Transverse colon (tissue), 4 donors: ENCODE measurements around the gene CNN1. TPM values are rescaled to one million over a fixed set of nuclear protein-coding genes. Genes with fewer than 3 reads are reported as not detected.

ENCODE experiments used
- DNase-seq: peaks from one replicate; pipeline ENCODE4 v3.0.0-alpha.2; 2019
- H3K27ac ChIP-seq, 4 donors: fragments of 200-600 bp; sonication (generic); 2 replicates each; pipeline ENCODE4 v1.5.1; 2016 to 2018; ENCODE audit warnings: inconsistent platforms in 4 of 4
- H3K27me3 ChIP-seq: fragments of 200-600 bp; sonication (generic); 2 replicates; pipeline ENCODE4 v1.5.1; 2017; ENCODE audit warnings: inconsistent platforms
- H3K36me3 ChIP-seq, 4 donors: fragments of 200-600 bp; sonication (generic); 2 replicates each; pipeline ENCODE4 v1.5.1; 2017 to 2019; ENCODE audit warnings: inconsistent platforms in 4 of 4
- H3K4me1 ChIP-seq, 4 donors: fragments of 200-600 bp; sonication (generic); 2 replicates each; pipeline ENCODE4 v1.5.1; 2017 to 2020; ENCODE audit warnings: inconsistent platforms in 4 of 4
- H3K4me3 ChIP-seq, 4 donors: fragments of 200-600 bp; sonication (generic); 1 replicate in 1 of 4; 2 replicates in 3 of 4; pipeline versions ENCODE4 v1.5.1 to v1.6.1; 2017 to 2019; ENCODE audit warnings: inconsistent platforms in 4 of 4
- H3K9me3 ChIP-seq, 2 donors: fragments of 200-600 bp; sonication (generic); 2 replicates each; pipeline ENCODE4 v1.5.1; 2017 to 2019; ENCODE audit warnings: inconsistent platforms in 2 of 2
- CTCF ChIP-seq, 5 experiments: fragments of 200-600 bp in 3 of 5; fragments of 450-650 bp in 2 of 5; sonication (generic) in 3 of 5; IDR thresholded peaks; 1 replicate in 2 of 5; 2 replicates in 3 of 5; pipeline ENCODE4 v1.5.1; 2016 to 2017; ENCODE audit warnings: antibody characterized with exemption in 5 of 5, inconsistent platforms in 3 of 5, mild to moderate bottlenecking in 2 of 5, moderate library complexity in 1 of 5
- EP300 ChIP-seq: sonication (generic); formaldehyde crosslinking; IDR thresholded peaks from one replicate; pipeline ENCODE4 v1.6.1; 2017; ENCODE audit warnings: antibody characterized with exemption, low read depth
- POLR2A ChIP-seq: fragments of 450-650 bp; IDR thresholded peaks from one replicate; pipeline ENCODE4 v1.6.1; 2016; ENCODE audit warnings: antibody characterized with exemption, mild to moderate bottlenecking, moderate library complexity
- POLR2AphosphoS5 ChIP-seq, 3 donors: sonication (generic); formaldehyde crosslinking; IDR thresholded peaks; one replicate each; pipeline ENCODE4 v1.6.1; 2016; ENCODE audit warnings: antibody characterized with exemption in 3 of 3
- WGBS, 2 donors: methylation state at CpG; one replicate each; pipeline ENCODE4 v1.1.5; 2018; ENCODE audit warnings: low coverage in 1 of 2; 5-methylcytosine and 5-hydroxymethylcytosine counted together
- in situ Hi-C, 4 donors: fragments of 200-750 bp; cut with MboI; loops; one replicate each; pipeline versions ENCODE4 v1.15.0 to v1.15.1; 2017; ENCODE audit warnings: low sequenced_read_pairs in 3 of 4, low pct_ligation_motif_present in 1 of 4, low pct_unique_long_range_greater_than_20kb in 1 of 4
- intact Hi-C: fragments of 100-400 bp; cut with DNase I; formaldehyde crosslinking; loops from one replicate; pipeline ENCODE4 v1.15.1; 2023; ENCODE audit warnings: low total_unique reads
- total RNA-seq, 4 donors: library from RNA; depleted of rRNA; stranded (reverse); fragments of >200 nt; gene quantifications; one replicate each; pipeline ENCODE4 v1.1.0, GENCODE V29; 2016

CNN1 gene
- total RNA-seq, 4 donors from 2014 or later: 198 to 1,121 (median 486) TPM

DNA sequence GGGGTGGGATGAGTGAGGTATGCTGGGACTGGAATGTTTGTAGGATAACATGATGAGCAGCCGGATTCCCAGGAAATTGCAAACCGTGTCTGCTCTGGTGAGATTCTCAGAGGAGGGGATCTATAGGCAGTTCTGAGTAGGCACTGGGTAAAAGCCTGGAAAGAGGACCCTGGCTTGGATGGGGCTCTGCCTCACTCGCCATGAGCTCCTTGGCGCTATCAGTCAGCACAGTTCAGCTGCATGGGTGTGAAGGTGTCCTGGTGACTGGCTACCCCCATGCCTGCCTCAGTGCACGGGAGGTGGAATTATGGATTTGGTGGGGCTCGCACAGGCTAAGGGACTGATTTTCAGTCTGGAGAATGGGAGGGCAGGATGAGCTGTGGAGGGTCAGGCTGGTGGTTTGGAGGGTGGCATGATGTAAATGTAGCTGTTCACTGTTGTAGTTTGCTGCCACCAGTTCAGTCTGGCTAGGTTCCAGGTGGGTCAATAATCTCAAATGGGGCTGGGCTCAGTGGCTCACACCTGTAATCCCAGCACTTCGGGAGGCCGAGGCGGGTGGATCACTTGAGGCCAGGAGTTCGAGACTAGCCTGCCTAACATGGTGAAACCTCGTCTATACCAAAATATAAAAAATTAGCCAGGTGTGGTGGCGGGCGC, 49.5 kb downstream of the CNN1 start:
- Histone ChIP-seq H3K27ac (no peak overlapping the region), H3K36me3 (no peaks in the 10 kb centered on the region), H3K27me3 (no peaks in the 10 kb centered on the region), H3K9me3 (no peaks in the 10 kb centered on the region), H3K4me1 (peaks cover 0 to 6% (median 2%) of the 10 kb centered on the region in 4 donors), H3K4me3 (no peak overlapping the region)
- in situ Hi-C loops: no loop called here
- intact Hi-C loops: no loop called here
- no peak for DNase-seq
- WGBS, 2 donors: 20 to 53% methylated on average over 1 to 13 of the region's 13 CpGs
- TF ChIP-seq POLR2AphosphoS5 (IDR thresholded peaks at IDR 0.05): no peak
- TF ChIP-seq CTCF (IDR thresholded peaks at IDR 0.05): peak in 1 of 5 experiments; percentile 5

GRCh38 chr19:11594084-11594483, 55.4 kb downstream of the CNN1 start:
- in situ Hi-C loops (no loop called here), intact Hi-C loops (no loop called here)
- DNase-seq: no peak

GRCh38 chr19:11596156-11596555, 57.5 kb downstream of the CNN1 start:
- Histone ChIP-seq H3K27me3 (no peaks in the 10 kb centered on the region), H3K27ac (peak overlapping the region in 2 of 4 donors; percentile 87 to 95), H3K4me3 (no peak overlapping the region), H3K36me3 (no peaks in the 10 kb centered on the region), H3K4me1 (peaks cover 7 to 27% (median 11%) of the 10 kb centered on the region in 4 donors), H3K9me3 (no peaks in the 10 kb centered on the region)
- WGBS, 2 donors: 92 to 100% methylated on average over 2 to 10 of the region's 10 CpGs
- DNase-seq: no peak
- intact Hi-C loops (no loop called here), in situ Hi-C loops (no loop called here)
- TF ChIP-seq POLR2AphosphoS5 (IDR thresholded peaks at IDR 0.05): no peak
- TF ChIP-seq EP300: no peak
- no peak for TF ChIP-seq POLR2A
- no peak for TF ChIP-seq CTCF (IDR thresholded peaks at IDR 0.05)

More at GRCh38 chr19:11594084-11594483, 55.4 kb downstream of the CNN1 start:
- Histone ChIP-seq H3K4me1 (peaks cover 7 to 18% (median 11%) of the 10 kb centered on the region in 4 donors), H3K4me3 (no peak overlapping the region), H3K9me3 (no peaks in the 10 kb centered on the region), H3K27me3 (no peaks in the 10 kb centered on the region), H3K27ac (no peak overlapping the region), H3K36me3 (no peaks in the 10 kb centered on the region)
- TF ChIP-seq CTCF (IDR thresholded peaks at IDR 0.05) (no peak), EP300 (no peak), POLR2AphosphoS5 (IDR thresholded peaks at IDR 0.05) (no peak), POLR2A (no peak)
- WGBS, 2 donors: 84 to 94% methylated on average over 3 to 4 of the region's 4 CpGs

DNA sequence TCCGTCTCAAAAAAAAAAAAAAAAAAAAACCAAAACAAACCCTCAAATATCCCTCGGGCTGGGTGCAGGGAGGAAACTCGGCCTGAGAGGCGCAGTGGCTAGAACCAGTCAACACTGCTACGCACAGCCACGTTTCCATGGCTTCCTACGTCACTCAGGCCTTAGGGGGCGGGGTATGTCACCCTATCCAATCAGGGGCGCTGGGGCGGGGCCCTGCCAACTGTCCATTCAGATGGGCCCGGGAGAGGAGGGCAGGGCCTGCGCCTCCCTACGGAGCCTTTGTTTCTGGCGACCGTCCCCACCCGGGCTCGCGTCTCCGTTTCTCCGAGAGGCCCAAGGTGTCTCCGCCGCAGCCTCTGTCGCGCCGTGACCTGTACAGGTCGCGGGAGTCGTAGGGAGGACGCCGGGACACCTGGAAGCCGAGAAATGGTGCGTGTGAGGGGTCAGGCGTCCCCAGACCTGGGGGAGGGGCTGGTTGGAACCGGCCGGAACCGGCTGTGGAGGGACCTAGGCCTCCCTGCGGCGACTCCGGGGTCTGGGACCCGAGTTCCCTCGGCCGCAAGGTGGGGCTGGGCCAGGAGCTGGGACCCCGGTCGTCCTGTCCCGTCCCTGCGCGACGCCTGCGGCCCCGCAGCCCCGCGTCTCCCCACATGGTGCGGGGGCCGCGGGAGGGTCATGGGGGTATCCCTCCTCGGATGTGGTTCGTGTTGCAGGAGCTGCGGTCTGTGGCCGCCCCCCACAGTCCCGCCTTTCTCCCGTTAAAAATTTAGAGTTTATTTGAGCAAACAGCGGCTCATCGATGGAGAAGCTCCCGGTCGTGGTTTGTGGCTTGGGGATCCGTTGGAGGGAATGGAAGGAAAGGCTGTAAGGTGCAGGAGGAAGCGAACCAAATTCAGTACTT, 58.8 kb downstream of the CNN1 start, which contains the start of gene ZNF627:
Gene ZNF627, plus strand, starts transcription at position 282 of the 901 bp plus-strand sequence. Its CDS starts 145 bp downstream, at position 427.
- TF ChIP-seq CTCF (IDR thresholded peaks at IDR 0.05) (peak; percentile 19 to 65 (median 25)), POLR2AphosphoS5 (IDR thresholded peaks at IDR 0.05) (peak; percentile 97 to 99 (median 99)), EP300 (no peak), POLR2A (peak; percentile 97)
- Histone ChIP-seq H3K27ac (peak within 1 kb of the TSS; percentile 87 to 95 (median 88)), H3K27me3 (no peaks in the 10 kb centered on the region), H3K4me1 (peaks cover 7 to 27% (median 11%) of the 10 kb centered on the region in 4 donors), H3K9me3 (no peaks in the 10 kb centered on the region), H3K36me3 (no peaks in the 10 kb centered on the region), H3K4me3 (peak within 1 kb of the TSS; percentile 72 to 91 (median 80))
- 0 to 1% methylated on average over 1 to 36 of the region's 67 CpGs for WGBS, 2 donors
- DNase-seq: peak; percentile 100
- in situ Hi-C loops: no loop called here
- intact Hi-C loops: no loop called here
